Fibroblast of villous mesenchyme (primary cell): Measurements from ENCODE around the gene PES1. TPM values are rescaled to one million over a fixed set of nuclear protein-coding genes. Genes with fewer than 3 reads are reported as not detected.
"Not testable (repeated sequence)": the region's sequence is repeated elsewhere in the genome, so short reads cannot be mapped to it uniquely, and the experiment has no call there.

Experiments
- DNase-seq: peaks from one replicate; pipeline ENCODE4 v3.0.0-alpha.2; 2010; ENCODE audit warnings: low read depth
- H3K4me3 ChIP-seq: 2 replicates; pipeline ENCODE4 v1.5.1; 2011; ENCODE audit warnings: low read depth, mild to moderate bottlenecking, low read length
- CTCF ChIP-seq: IDR thresholded peaks from 2 replicates; pipeline ENCODE4 v1.5.1; 2012; ENCODE audit warnings: low read depth, mild to moderate bottlenecking, low read length; ENCODE audit not compliant: insufficient read depth
- total RNA-seq: library from RNA; depleted of rRNA; stranded (reverse); fragments of >200 nt; gene quantifications from 2 replicates; pipeline ENCODE4 v1.2.3, GENCODE V29; 2012

The PES1 gene
- total RNA-seq, 1 donor = 51.4 TPM

- TF ChIP-seq CTCF = peak; percentile 91
- DNase-seq = peak; percentile 85
- peak overlapping the region; percentile 47 for H3K4me3 ChIP-seq
These were observed 42.9 kb upstream of the PES1 start for GRCh38 chr22:30634471-30635233.

GRCh38 chr22:30631469-30631868, 39.8 kb upstream of the PES1 start:
- DNase-seq, H3K4me3 ChIP-seq: not testable (repeated sequence)

GRCh38 chr22:30628491-30628890, 36.8 kb upstream of the PES1 start:
- TF ChIP-seq CTCF = no peak
- no peak overlapping the region for H3K4me3 ChIP-seq
- no peak for DNase-seq

GRCh38 chr22:30627471-30627870, 35.8 kb upstream of the PES1 start:
- H3K4me3 ChIP-seq = no peak overlapping the region
- no peak for DNase-seq
- no peak for TF ChIP-seq CTCF

- H3K4me3 ChIP-seq = no peak overlapping the region
- no peak for TF ChIP-seq CTCF
- no peak for DNase-seq
These were observed 34.7 kb upstream of the PES1 start for GRCh38 chr22:30626413-30626812.

- DNase-seq, H3K4me3 ChIP-seq: not testable (repeated sequence)
These were observed 28.2 kb upstream of the PES1 start for GRCh38 chr22:30619909-30620308.

GRCh38 chr22:30617819-30618218, 26.1 kb upstream of the PES1 start:
- no peak for TF ChIP-seq CTCF
- DNase-seq = no peak
- no peak overlapping the region for H3K4me3 ChIP-seq

- no peak overlapping the region for H3K4me3 ChIP-seq
- no peak for TF ChIP-seq CTCF
- no peak for DNase-seq
These were observed 23.8 kb upstream of the PES1 start for GRCh38 chr22:30615543-30615954.
